Activated CD4-positive, alpha-beta T cell treated with anti-CD3 and anti-CD28 coated beads, Interleukin-2, Interleukin-4, amounts not matched to agents 100 ng/mL and 50 ng/mL, durations not matched to agents 16 hours and 8 hours (primary cell): Measurements from ENCODE around the gene MCC.

Source experiments
- DNase-seq: peaks from one replicate; pipeline ENCODE4 v3.0.0-alpha.2; 2020; ENCODE audit warnings: low spot score

MCC gene

GRCh38 chr5:113223315-113223714 lies 264.9 kb downstream of the MCC start:
- DNase-seq: no peak

GRCh38 chr5:113221294-113222176 lies 266.7 kb downstream of the MCC start:
- DNase-seq: no peak

- DNase-seq: no peak
Measured at GRCh38 chr5:113219695-113220094, 268.6 kb downstream of the MCC start.

GRCh38 chr5:113218906-113219517 lies 269.2 kb downstream of the MCC start:
- DNase-seq: no peak

- no peak for DNase-seq
Measured at GRCh38 chr5:113218200-113218599, 270.1 kb downstream of the MCC start.

GRCh38 chr5:113217619-113218184 lies 270.6 kb downstream of the MCC start:
- DNase-seq: no peak

GRCh38 chr5:113216545-113216944 lies 271.7 kb downstream of the MCC start:
- no peak for DNase-seq

- no peak for DNase-seq
Measured at GRCh38 chr5:113215401-113216060, 272.7 kb downstream of the MCC start.

GRCh38 chr5:113214606-113215323 lies 273.5 kb downstream of the MCC start:
- DNase-seq: no peak

GRCh38 chr5:113213551-113214425 lies 274.5 kb downstream of the MCC start:
- no peak for DNase-seq

- DNase-seq: no peak
Measured at GRCh38 chr5:113212244-113212920, 275.9 kb downstream of the MCC start.

- DNase-seq: no peak
Measured at GRCh38 chr5:113209498-113209897, 278.8 kb downstream of the MCC start.

- no peak for DNase-seq
Measured at GRCh38 chr5:113205807-113206206, 282.4 kb downstream of the MCC start.

GRCh38 chr5:113205323-113205722 lies 282.9 kb downstream of the MCC start:
- no peak for DNase-seq

- DNase-seq: no peak
Measured at GRCh38 chr5:113204525-113205161, 283.6 kb downstream of the MCC start.

GRCh38 chr5:113203916-113204315 lies 284.3 kb downstream of the MCC start:
- no peak for DNase-seq

GRCh38 chr5:113202746-113203716 lies 285.2 kb downstream of the MCC start:
- DNase-seq: no peak

GRCh38 chr5:113202287-113202686 lies 286.0 kb downstream of the MCC start:
- no peak for DNase-seq

- no peak for DNase-seq
Measured at GRCh38 chr5:113201715-113202114, 286.5 kb downstream of the MCC start.
